ENCODE measurements around the gene TNS3.

Gene TNS3

DNA sequence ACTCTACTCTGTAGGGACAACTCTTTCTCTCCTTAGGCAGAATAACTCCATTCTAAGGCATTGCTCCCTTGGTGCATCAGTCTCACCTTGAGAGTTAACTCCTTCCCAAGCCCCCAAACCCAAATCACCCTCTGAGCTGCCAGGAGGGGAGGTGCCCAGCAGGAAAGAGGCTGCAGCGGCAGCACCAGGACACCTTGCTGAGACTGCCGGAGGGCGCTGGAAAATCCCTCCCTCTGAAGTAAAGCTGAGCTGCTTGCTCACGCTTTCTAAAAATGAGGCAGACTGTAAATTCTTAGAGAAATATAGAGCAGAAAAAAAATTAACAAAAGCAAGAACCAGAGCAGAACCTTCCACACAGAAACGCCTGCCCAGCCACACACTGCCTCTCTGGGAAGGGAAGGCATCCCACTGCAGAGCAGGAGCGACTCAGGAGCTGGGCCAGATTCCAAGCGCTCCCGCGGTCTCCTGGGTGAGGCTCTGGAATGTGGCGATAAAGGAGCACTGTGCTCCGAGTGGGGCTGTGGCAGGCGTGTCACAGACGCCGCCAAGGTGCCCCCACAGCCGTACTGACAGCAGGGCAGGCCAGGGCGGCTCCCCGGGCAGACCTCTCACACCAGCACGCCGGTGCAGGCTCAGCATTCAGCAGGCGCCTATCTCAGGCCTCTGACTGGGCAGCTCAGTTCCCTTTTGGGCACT is 202.1 kb downstream of the TNS3 start:
- Histone ChIP-seq H3K4me3 (ENCODE audit: low read length) (no peak overlapping the region), H3K9me3 (ENCODE audit: control insufficient read depth, insufficient read depth, low read length) (no peaks in the 10 kb centered on the region), H3K27ac (ENCODE audit: low read depth, low read length) (no peak overlapping the region), H3K9me2 (replicated peaks; ENCODE audit: control insufficient read depth, low read length) (no peaks in the 10 kb centered on the region), H3K4me1 (ENCODE audit: control insufficient read depth, low read length) (no peaks in the 10 kb centered on the region), H3F3A (ENCODE audit: control insufficient read depth, insufficient read depth) (no peaks in the 10 kb centered on the region), H3K27me3 (ENCODE audit: control insufficient read depth, low read length) (no peaks in the 10 kb centered on the region), H3K4me2 (ENCODE audit: low read length) (no peak overlapping the region), H3K36me3 (ENCODE audit: control insufficient read depth, low read length) (no peaks in the 10 kb centered on the region), H4K20me1 (ENCODE audit: control insufficient read depth, insufficient read depth, low read depth, low read length) (no peaks in the 10 kb centered on the region), H3K79me2 (ENCODE audit: control insufficient read depth, low read length) (no peaks in the 10 kb centered on the region)
- TF ChIP-seq EZH2phosphoT487 (IDR thresholded peaks at IDR 0.05; ENCODE audit: borderline replicate concordance, low read length) = no peak
- TF ChIP-seq, protein P1, sequence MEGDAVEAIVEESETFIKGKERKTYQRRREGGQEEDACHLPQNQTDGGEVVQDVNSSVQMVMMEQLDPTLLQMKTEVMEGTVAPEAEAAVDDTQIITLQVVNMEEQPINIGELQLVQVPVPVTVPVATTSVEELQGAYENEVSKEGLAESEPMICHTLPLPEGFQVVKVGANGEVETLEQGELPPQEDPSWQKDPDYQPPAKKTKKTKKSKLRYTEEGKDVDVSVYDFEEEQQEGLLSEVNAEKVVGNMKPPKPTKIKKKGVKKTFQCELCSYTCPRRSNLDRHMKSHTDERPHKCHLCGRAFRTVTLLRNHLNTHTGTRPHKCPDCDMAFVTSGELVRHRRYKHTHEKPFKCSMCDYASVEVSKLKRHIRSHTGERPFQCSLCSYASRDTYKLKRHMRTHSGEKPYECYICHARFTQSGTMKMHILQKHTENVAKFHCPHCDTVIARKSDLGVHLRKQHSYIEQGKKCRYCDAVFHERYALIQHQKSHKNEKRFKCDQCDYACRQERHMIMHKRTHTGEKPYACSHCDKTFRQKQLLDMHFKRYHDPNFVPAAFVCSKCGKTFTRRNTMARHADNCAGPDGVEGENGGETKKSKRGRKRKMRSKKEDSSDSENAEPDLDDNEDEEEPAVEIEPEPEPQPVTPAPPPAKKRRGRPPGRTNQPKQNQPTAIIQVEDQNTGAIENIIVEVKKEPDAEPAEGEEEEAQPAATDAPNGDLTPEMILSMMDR (IDR thresholded peaks at IDR 0.05; ENCODE audit: low read depth, low read length, poor library complexity, severe bottlenecking) = no peak

DNA sequence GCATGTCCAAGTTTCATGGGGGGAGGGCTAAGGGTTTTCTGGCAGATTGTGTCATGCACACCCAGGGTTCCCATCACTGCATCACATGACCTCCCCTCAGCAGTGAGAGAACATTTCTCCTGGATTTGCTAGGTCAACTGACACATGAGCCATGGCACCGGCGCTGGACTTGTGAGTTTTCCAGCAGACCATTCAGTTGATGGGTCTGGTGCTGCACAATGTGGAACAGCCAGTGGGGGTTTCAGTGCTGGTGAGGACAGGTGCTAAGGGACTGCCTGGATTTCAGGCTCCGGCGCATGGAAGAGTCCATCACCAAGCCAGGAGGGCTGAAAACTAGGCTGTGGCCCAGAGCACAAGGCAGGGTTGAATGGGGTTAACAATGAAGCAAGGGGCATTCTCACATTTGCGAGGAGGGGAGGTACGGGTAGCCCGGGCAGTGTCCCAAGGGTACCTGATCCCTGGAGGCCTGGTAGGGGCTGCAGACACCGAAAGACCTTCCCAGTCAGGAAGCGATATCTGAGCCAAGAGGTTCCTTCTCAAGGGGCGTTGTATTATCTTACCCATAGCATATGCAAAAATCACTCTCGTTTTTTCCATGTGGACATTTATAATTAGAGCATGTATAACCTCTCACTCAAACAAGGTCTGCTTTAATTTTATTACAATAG is 203.0 kb downstream of the TNS3 start:
- Histone ChIP-seq H4K20me1 (ENCODE audit: control insufficient read depth, insufficient read depth, low read depth, low read length) (no peaks in the 10 kb centered on the region), H3K9me2 (replicated peaks; ENCODE audit: control insufficient read depth, low read length) (no peaks in the 10 kb centered on the region), H3K27ac (ENCODE audit: low read depth, low read length) (no peak overlapping the region), H3F3A (ENCODE audit: control insufficient read depth, insufficient read depth) (no peaks in the 10 kb centered on the region), H3K79me2 (ENCODE audit: control insufficient read depth, low read length) (no peaks in the 10 kb centered on the region), H3K36me3 (ENCODE audit: control insufficient read depth, low read length) (no peaks in the 10 kb centered on the region), H3K4me3 (ENCODE audit: low read length) (no peak overlapping the region), H3K4me2 (ENCODE audit: low read length) (no peak overlapping the region), H3K9me3 (ENCODE audit: control insufficient read depth, insufficient read depth, low read length) (no peaks in the 10 kb centered on the region), H3K4me1 (ENCODE audit: control insufficient read depth, low read length) (no peaks in the 10 kb centered on the region), H3K27me3 (ENCODE audit: control insufficient read depth, low read length) (no peaks in the 10 kb centered on the region)
- no peak for TF ChIP-seq EZH2phosphoT487 (IDR thresholded peaks at IDR 0.05; ENCODE audit: borderline replicate concordance, low read length)
- TF ChIP-seq, protein P1 (IDR thresholded peaks at IDR 0.05; ENCODE audit: low read depth, low read length, poor library complexity, severe bottlenecking) = no peak

DNA sequence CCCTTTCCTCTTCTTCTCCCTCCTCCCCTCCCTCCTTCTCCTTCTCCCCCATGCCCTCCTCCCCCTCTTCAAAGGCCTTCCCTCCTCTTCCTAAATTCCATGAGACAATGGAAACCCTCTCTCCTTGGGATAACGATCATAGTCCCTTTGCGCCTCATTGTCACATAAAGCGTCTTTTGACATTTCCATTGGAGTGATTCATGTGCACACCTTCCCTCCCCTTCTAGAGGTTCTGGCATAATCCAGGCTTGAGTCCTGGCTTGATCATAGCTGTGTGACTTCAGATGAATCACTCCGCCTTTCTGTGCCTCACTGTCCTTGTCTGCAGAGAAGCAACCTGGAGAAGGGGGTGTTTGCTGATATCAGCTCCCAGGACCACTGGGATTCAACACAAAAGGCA is 204.2 kb downstream of the TNS3 start:
- no peaks in the 10 kb centered on the region for H3K9me2 ChIP-seq (replicated peaks; ENCODE audit: control insufficient read depth, low read length)
- no peaks in the 10 kb centered on the region for H3K27me3 ChIP-seq (ENCODE audit: control insufficient read depth, low read length)
- no peaks in the 10 kb centered on the region for H3K4me1 ChIP-seq (ENCODE audit: control insufficient read depth, low read length)
- no peaks in the 10 kb centered on the region for H4K20me1 ChIP-seq (ENCODE audit: control insufficient read depth, insufficient read depth, low read depth, low read length)
- no peaks in the 10 kb centered on the region for H3K36me3 ChIP-seq (ENCODE audit: control insufficient read depth, low read length)
- no peaks in the 10 kb centered on the region for H3K79me2 ChIP-seq (ENCODE audit: control insufficient read depth, low read length)
- H3K27ac ChIP-seq (ENCODE audit: low read depth, low read length) = no peak overlapping the region
- H3F3A ChIP-seq (ENCODE audit: control insufficient read depth, insufficient read depth) = no peaks in the 10 kb centered on the region
- H3K4me3 ChIP-seq (ENCODE audit: low read length) = no peak overlapping the region
- no peak for TF ChIP-seq EZH2phosphoT487 (IDR thresholded peaks at IDR 0.05; ENCODE audit: borderline replicate concordance, low read length)
- TF ChIP-seq, protein P1 (IDR thresholded peaks at IDR 0.05; ENCODE audit: low read depth, low read length, poor library complexity, severe bottlenecking) = no peak
- no peak overlapping the region for H3K4me2 ChIP-seq (ENCODE audit: low read length)
- no peaks in the 10 kb centered on the region for H3K9me3 ChIP-seq (ENCODE audit: control insufficient read depth, insufficient read depth, low read length)

All from DOHH2 (cell line).